GM13976 (cell line): Measurements from ENCODE around the gene CCDC171.
"Not testable (repeated sequence)": the region's sequence is repeated elsewhere in the genome, so short reads cannot be mapped to it uniquely, and the experiment has no call there.

ENCODE experiments used
- DNase-seq: peaks from one replicate; pipeline ENCODE4 v3.0.0; 2012; ENCODE audit warnings: low spot score
- in situ Hi-C: fragments of 300-500 bp; cut with MboI; formaldehyde crosslinking; loops from one replicate; pipeline ENCODE4 v1.12.0; 2022; ENCODE audit warnings: low sequenced_read_pairs, mixed read lengths, inconsistent platforms; ENCODE audit not compliant: unreplicated experiment
- TF ChIP-seq, protein P1 (sequence below): IDR thresholded peaks from 2 replicates; pipeline ENCODE4 v1.5.1; 2012; ENCODE audit warnings: borderline replicate concordance, mild to moderate bottlenecking; ENCODE audit not compliant: insufficient read depth; ENCODE audit errors: extremely low read depth, missing control alignments, control extremely low read depth

CCDC171 gene

DNA sequence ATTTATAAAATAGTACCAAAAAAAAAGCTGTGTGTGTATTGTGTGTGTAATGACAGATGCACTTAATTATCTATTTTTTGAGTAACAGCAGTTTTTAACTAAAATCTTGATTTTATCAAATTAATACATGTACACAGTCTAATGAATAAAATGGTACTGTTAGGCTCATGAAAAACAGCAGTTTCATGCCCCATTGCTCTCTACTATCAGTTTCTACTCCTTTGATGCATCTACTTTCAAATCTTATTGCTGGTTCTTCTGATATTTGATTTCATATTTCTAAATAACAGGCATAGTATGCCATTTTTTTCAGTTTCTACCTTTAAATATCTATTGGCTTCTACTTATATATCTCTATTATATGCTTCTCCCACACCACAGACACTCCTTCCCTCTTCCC, 117.4 kb downstream of the CCDC171 start:
- in situ Hi-C loops: no loop called here
- TF ChIP-seq, protein P1, sequence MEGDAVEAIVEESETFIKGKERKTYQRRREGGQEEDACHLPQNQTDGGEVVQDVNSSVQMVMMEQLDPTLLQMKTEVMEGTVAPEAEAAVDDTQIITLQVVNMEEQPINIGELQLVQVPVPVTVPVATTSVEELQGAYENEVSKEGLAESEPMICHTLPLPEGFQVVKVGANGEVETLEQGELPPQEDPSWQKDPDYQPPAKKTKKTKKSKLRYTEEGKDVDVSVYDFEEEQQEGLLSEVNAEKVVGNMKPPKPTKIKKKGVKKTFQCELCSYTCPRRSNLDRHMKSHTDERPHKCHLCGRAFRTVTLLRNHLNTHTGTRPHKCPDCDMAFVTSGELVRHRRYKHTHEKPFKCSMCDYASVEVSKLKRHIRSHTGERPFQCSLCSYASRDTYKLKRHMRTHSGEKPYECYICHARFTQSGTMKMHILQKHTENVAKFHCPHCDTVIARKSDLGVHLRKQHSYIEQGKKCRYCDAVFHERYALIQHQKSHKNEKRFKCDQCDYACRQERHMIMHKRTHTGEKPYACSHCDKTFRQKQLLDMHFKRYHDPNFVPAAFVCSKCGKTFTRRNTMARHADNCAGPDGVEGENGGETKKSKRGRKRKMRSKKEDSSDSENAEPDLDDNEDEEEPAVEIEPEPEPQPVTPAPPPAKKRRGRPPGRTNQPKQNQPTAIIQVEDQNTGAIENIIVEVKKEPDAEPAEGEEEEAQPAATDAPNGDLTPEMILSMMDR: no peak
- no peak for DNase-seq

DNA sequence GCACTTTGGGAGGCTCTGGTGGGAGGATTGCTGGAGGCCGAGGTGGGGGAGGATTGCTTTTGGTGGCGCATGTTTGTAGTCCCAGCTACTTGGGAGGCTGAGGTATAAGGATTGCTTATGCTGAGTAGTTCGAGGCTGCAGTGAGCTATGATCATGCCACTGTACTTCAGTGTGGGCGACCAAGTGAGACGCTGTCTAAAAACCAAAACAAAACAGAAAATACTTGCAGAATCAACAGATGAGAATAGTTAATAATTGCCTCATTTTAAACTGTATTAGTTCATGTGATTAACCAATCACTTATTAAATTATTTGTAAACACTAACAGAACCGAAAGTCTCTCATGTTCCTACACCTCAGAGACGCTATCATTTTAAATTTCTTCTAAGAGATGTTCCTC, 118.1 kb downstream of the CCDC171 start:
- TF ChIP-seq, protein P1: no peak
- in situ Hi-C loops: no loop called here
- DNase-seq: no peak

DNA sequence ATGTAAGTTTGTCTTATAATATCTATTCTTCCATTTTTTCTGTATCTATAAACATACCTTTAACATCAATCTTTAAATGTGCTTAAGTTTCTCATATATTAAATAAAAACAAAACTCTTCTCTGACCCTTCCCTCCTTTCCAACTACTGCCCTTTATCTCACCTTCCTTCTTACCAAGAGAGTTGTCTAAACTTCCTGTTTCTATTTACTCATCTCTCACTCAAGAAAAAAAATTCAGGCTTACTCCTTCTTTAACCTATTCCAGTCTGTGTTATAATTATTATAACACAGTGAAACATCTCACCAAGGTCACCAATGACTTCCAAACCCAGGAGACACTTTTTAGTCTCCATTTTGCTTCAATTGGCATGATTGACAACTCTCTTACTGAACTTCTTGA, 140.9 kb downstream of the CCDC171 start:
- in situ Hi-C loops: no loop called here

DNA sequence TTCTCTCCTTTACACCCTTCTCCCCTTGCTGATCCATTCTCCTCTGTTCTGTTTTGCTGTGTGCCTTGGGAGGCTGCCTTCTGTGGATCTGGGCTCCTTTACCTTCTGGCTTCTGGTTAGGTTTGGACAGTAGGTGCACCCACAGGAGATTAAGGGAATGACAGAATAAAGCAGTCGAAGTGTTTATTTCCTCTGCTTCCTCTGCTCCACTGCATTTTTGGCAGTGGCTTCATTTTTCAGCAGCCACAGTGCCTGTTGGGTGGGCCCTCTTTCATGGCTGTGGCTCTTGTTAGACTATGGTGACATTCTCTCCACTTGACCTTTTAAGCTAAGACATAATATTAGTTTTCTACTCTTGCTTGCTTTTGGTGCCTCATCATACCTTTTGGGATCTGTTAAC, 144.1 kb downstream of the CCDC171 start:
- no peak for DNase-seq
- in situ Hi-C loops: no loop called here
- TF ChIP-seq, protein P1: no peak

More for the DNA sequence above, 140.9 kb downstream of the CCDC171 start:
- TF ChIP-seq, protein P1: no peak
- DNase-seq: no peak

DNA sequence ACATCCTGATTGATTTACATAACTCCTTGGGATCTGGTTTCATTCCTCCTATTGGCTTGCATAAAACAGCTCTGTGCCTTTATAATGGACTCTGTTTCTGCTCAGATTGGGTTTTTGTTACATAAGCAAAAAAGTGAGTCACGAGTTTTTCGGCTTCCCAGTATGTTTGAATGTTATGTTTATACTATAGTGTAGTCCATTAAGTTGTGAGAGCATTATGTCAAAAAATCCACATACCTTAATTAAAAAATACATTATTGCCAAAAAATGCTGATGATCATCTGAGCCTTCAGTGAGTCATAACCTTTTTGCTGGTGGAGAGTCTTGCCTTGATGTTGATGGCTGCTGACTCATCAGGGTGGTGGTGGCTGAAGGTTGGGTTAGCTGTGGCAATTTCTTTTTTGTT, 144.6 kb downstream of the CCDC171 start:
- DNase-seq: no peak
- in situ Hi-C loops: no loop called here
- TF ChIP-seq, protein P1: no peak

DNA sequence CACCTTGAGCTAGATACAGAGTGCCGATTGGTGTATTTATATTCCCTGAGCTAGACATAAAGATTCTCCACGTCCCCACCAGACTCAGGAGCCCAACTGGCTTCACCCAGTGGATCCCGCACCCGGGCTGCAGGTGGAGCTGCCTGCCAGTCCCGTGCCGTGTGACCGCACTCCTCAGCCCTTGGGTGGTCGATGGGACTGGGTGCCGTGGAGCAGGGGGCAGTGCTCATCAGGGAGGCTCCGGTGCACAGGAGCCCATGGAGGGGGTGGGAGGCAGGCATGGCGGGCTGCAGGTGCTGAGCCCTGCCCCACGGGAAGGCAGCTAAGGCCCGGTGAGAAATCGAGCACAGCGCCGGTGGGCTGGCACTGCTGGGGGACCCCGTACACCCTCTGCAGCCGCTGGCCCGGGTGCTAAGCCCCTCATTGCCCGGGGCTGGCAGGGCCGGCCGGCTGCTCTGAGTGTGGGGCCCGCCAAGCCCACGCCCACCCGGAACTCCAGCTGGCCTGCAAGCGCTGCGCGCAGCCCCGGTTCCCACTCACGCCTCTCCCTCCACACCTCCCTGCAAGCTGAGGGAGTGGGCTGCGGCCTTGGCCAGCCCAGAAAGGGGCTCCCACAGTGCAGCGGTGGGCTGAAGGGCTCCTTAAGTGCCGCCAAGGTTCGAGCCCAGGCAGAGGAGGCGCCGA, 147.2 kb downstream of the CCDC171 start:
- in situ Hi-C loops, DNase-seq: not testable (repeated sequence)

DNA sequence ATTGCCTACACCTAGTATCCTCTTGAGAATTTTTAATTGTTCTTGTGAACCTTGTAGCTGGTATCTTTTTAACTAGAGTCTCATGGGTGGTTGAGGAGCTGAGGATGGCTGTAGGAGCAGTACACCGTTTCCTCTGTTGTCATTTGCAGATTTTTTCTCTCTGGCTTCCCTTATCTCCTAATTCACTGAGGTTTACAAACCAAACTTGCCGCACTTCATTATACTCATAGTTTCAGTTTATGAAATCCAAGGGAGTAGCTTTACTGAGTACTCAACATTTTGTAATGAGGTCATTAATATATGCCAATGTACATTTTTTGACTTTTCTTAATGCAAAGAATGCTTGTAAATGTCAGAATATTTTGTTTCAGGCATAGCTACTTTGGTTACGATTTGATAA, 154.2 kb downstream of the CCDC171 start:
- DNase-seq: no peak
- TF ChIP-seq, protein P1: no peak
- in situ Hi-C loops: no loop called here
